ENCODE results near the gene CDC40.

The CDC40 gene

GRCh38 chr6:110195639-110196038, 15.4 kb downstream of the CDC40 start:
- no peak for DNase-seq (ENCODE audit: low read depth, low spot score)
- ChIA-PET CTCF (interaction anchor here (0.9 kb wide), 1 partner anchor 21 kb away, joined by 3 read pairs; no protein-coding TSS in a partner anchor), POLR2A (no interaction called here)
- TF ChIP-seq CTCF (IDR thresholded peaks at IDR 0.05; ENCODE audit: insufficient read depth, low read length, missing control alignments) = no peak
- no peak overlapping the region for H3K4me3 ChIP-seq (ENCODE audit: low read depth, low read length)

- TF ChIP-seq CTCF (IDR thresholded peaks at IDR 0.05; ENCODE audit: insufficient read depth, low read length, missing control alignments) = no peak
- no peak for DNase-seq (ENCODE audit: low read depth, low spot score)
- H3K4me3 ChIP-seq (ENCODE audit: low read depth, low read length) = no peak overlapping the region
- CTCF ChIA-PET = no interaction called here
- POLR2A ChIA-PET = no interaction called here
Observed at GRCh38 chr6:110196874-110197273, 16.6 kb downstream of the CDC40 start.

- no peak overlapping the region for H3K4me3 ChIP-seq (ENCODE audit: low read depth, low read length)
- TF ChIP-seq CTCF (IDR thresholded peaks at IDR 0.05; ENCODE audit: insufficient read depth, low read length, missing control alignments) = no peak
- POLR2A ChIA-PET = no interaction called here
- DNase-seq (ENCODE audit: low read depth, low spot score) = no peak
- CTCF ChIA-PET = interaction anchor here (1.6 kb wide), 1 partner anchor 17 kb away, joined by 3 read pairs; no protein-coding TSS in a partner anchor
Observed at GRCh38 chr6:110198561-110198960, 18.3 kb downstream of the CDC40 start.

- DNase-seq (ENCODE audit: low read depth, low spot score) = no peak
- no peak overlapping the region for H3K4me3 ChIP-seq (ENCODE audit: low read depth, low read length)
- no peak for TF ChIP-seq CTCF (IDR thresholded peaks at IDR 0.05; ENCODE audit: insufficient read depth, low read length, missing control alignments)
- CTCF ChIA-PET = interaction anchor here (1.2 kb wide), 1 partner anchor 12 kb away, joined by 3 read pairs; no protein-coding TSS in a partner anchor
- POLR2A ChIA-PET = no interaction called here
Observed at GRCh38 chr6:110201151-110201884, 21.1 kb downstream of the CDC40 start.

- H3K4me3 ChIP-seq (ENCODE audit: low read depth, low read length) = no peak overlapping the region
- no peak for DNase-seq (ENCODE audit: low read depth, low spot score)
- no peak for TF ChIP-seq CTCF (IDR thresholded peaks at IDR 0.05; ENCODE audit: insufficient read depth, low read length, missing control alignments)
- ChIA-PET POLR2A (no interaction called here), CTCF (interaction anchor here (0.5 to 2.6 kb wide), 3 partner anchors 8 to 89 kb away, joined by 3 to 10 read pairs (median 3); no protein-coding TSS in a partner anchor)
Observed at GRCh38 chr6:110207652-110208051, 27.4 kb downstream of the CDC40 start.

- no peak for DNase-seq (ENCODE audit: low read depth, low spot score)
- POLR2A ChIA-PET = no interaction called here
- CTCF ChIA-PET = interaction anchor here (0.6 kb wide), 1 partner anchor 51 kb away, joined by 3 read pairs; no protein-coding TSS in a partner anchor
- no peak overlapping the region for H3K4me3 ChIP-seq (ENCODE audit: low read depth, low read length)
- TF ChIP-seq CTCF (IDR thresholded peaks at IDR 0.05; ENCODE audit: insufficient read depth, low read length, missing control alignments) = no peak
Observed at GRCh38 chr6:110211753-110212152, 31.5 kb downstream of the CDC40 start.

All from AG04449 (cell line).